Measurements from ENCODE around the gene C3orf70.

DNA sequence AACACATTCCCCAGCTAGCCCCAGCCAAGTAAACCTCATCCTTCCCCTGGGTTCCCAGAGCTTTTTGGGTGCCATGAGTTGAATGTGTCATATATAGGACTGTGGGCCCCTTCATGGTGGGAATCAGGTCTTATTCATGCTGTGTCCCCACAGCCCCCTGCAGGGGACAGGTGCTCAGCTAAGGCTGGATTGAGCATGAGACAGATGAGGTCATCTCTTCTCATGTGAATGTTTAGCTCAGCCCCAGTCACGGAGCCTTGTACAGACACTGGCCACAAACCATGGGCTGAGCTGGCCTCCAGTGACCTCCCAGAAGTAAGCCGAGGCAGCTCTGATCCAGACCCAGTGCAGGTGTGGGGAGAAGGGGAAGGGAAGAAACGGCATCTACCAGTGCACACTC lies 70.7 kb downstream of the C3orf70 start:
- TF ChIP-seq POLR2A (IDR thresholded peaks at IDR 0.05) = no peak
- TF ChIP-seq CTCF (IDR thresholded peaks at IDR 0.05) = no peak
- TF ChIP-seq POLR2AphosphoS5 (IDR thresholded peaks at IDR 0.05; ENCODE audit: insufficient read depth in 1 of 2, low read depth in 1 of 2) = no peak

All from vagina (tissue), 2 donors.